Bronchial epithelial cell (primary cell): ENCODE data around the gene WDR64. TPM values are rescaled to one million over a fixed set of nuclear protein-coding genes. Genes with fewer than 3 reads are reported as not detected.

Experiments used
- DNase-seq: peaks from one replicate; pipeline ENCODE4 v3.0.0-alpha.2; 2010; ENCODE audit warnings: low read depth
- FAIRE-seq: peaks from 2 replicates; lab custom pipeline; 2011; peaks lifted over from hg19 to GRCh38; lab: Jason Lieb, UNC
- H3K27me3 ChIP-seq: 2 replicates; pipeline ENCODE4 v1.5.1; 2011; ENCODE audit warnings: low read length; ENCODE audit not compliant: control insufficient read depth, insufficient read depth
- H3K36me3 ChIP-seq: 2 replicates; pipeline ENCODE4 v1.5.1; 2011; ENCODE audit warnings: low read length; ENCODE audit not compliant: control insufficient read depth, insufficient read depth
- H3K4me3 ChIP-seq: 2 replicates; pipeline ENCODE4 v1.5.1; 2011; ENCODE audit warnings: mild to moderate bottlenecking, low read depth, low read length, control low read depth
- total RNA-seq: library from RNA; depleted of rRNA; stranded (reverse); fragments of >200 nt; gene quantifications from 2 replicates; pipeline ENCODE4 v1.2.1, GENCODE V29; 2014
- TF ChIP-seq, protein P1 (sequence below): IDR thresholded peaks from 2 replicates; pipeline ENCODE4 v1.5.1; 2011; ENCODE audit warnings: mild to moderate bottlenecking, moderate library complexity, low read length, control low read depth, inconsistent platforms; ENCODE audit not compliant: insufficient read depth, severe bottlenecking

WDR64 gene
- total RNA-seq, 1 donor from 2014 or later: not detected

DNA sequence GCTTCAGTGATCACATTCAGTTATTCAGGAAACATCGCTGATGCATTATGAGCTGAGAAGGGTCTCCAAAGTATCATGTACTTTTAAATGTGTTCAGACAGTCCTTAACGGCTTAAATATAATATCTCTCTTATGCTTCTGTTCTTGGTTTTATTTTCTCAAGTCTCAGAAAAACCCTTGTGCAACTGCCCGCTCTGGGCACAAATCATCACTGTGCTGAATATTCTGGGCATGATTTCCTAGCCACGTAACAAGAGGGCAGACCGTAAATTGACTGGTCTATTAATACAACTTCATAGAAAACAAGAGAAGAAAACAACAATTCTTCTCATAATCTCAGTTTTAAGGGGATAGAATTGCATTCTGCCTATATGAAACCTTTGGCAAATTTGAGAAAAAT lies 99.4 kb downstream of the WDR64 start:
- DNase-seq (no peak), FAIRE-seq (no peak)
- no peak overlapping the region for H3K4me3 ChIP-seq
- TF ChIP-seq, protein P1, sequence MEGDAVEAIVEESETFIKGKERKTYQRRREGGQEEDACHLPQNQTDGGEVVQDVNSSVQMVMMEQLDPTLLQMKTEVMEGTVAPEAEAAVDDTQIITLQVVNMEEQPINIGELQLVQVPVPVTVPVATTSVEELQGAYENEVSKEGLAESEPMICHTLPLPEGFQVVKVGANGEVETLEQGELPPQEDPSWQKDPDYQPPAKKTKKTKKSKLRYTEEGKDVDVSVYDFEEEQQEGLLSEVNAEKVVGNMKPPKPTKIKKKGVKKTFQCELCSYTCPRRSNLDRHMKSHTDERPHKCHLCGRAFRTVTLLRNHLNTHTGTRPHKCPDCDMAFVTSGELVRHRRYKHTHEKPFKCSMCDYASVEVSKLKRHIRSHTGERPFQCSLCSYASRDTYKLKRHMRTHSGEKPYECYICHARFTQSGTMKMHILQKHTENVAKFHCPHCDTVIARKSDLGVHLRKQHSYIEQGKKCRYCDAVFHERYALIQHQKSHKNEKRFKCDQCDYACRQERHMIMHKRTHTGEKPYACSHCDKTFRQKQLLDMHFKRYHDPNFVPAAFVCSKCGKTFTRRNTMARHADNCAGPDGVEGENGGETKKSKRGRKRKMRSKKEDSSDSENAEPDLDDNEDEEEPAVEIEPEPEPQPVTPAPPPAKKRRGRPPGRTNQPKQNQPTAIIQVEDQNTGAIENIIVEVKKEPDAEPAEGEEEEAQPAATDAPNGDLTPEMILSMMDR: no peak
- H3K36me3 ChIP-seq: no peaks in the 10 kb centered on the region
- no peaks in the 10 kb centered on the region for H3K27me3 ChIP-seq

DNA sequence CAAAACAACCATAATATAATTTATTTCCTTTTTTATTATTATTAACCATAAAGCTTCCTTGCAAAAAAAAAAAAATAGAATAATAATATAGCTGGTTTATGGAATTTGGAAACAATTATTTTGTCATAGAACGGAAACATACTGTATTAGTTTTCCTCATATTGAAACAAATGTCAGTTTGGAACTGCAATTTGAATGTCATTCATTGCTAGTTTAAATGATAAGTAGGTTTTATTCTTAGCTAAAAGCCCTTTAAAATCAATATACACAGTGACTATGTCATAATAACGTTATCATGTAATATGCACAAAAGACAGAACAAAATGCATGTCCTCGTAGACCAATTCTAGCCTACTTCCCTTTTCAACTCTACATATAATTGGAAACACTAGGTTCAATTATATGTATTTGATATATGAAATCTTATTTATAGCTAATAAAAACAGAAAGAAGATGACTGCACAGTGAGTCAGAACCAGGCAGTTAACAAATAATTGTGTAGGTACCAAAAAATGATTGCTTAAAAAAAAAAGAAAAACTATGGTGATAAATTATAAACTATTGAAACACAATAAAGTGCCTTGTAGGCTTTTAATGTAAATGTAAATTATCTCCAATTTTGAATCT lies 110.7 kb downstream of the WDR64 start:
- Histone ChIP-seq H3K4me3 (no peak overlapping the region), H3K36me3 (no peaks in the 10 kb centered on the region), H3K27me3 (no peaks in the 10 kb centered on the region)
- FAIRE-seq: no peak
- TF ChIP-seq, protein P1: no peak
- DNase-seq: no peak

DNA sequence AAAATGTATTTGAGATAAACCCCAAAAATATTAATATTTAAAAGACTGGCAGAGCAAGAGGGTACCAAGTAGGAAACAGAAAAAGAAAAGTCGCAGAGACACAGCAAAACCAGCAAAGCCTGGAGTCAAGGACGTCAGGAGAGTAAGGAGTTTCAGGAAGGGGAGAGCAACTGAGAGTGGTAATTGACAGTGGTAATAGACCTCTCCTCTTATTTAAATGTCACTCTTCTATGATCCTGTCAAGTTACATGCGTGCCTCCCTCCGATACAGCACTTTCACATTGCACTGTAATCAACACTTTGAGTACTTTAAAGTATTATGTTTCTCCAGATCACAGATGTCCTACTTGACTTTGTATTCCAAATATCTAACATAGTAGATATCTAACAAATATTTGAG lies 113.3 kb downstream of the WDR64 start:
- Histone ChIP-seq H3K27me3 (no peaks in the 10 kb centered on the region), H3K4me3 (no peak overlapping the region), H3K36me3 (no peaks in the 10 kb centered on the region)
- DNase-seq (no peak), FAIRE-seq (no peak)
- TF ChIP-seq, protein P1: no peak

DNA sequence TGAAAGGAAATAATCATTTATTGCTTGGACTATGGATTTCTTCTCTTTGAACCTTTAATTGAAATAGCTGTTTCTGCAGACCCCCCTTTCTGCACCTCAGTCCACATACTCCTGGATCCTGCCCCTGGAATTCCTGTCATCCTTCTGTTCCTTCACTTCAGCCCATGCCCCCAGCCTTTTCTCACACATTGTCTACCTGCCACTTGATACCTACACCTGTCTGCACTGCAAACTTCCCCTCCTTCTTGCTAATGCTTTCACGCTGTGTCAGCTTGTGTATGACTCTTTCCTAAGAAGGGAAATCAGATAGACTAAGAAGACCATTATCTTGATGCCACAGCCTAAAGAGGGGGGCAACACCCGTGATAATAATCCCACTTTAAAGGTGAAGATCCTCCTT lies 115.7 kb downstream of the WDR64 start:
- H3K27me3 ChIP-seq: no peaks in the 10 kb centered on the region
- no peak for DNase-seq
- no peak for FAIRE-seq
- TF ChIP-seq, protein P1: no peak
- no peaks in the 10 kb centered on the region for H3K36me3 ChIP-seq
- no peak overlapping the region for H3K4me3 ChIP-seq

DNA sequence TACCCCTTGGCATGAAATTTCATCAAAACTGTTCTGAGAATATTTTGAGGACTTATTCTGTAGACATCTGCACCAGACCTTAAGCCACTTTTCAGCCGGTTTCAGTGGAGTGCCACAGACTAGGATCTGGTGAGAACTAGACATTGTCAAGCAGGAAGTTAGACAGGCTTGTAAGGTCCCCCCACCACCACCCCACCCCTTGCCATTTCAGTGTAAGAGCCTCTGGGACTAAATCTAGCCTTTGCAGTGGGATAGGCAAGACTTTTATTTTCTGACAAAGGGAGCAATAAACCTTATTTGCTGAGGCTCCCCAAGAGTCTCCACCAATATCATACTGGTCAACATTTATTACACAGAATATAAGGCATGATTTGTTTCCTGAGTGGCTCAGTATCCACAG lies 118.0 kb downstream of the WDR64 start:
- Histone ChIP-seq H3K27me3 (no peaks in the 10 kb centered on the region), H3K36me3 (no peaks in the 10 kb centered on the region), H3K4me3 (no peak overlapping the region)
- DNase-seq (no peak), FAIRE-seq (no peak)
- TF ChIP-seq, protein P1: no peak

DNA sequence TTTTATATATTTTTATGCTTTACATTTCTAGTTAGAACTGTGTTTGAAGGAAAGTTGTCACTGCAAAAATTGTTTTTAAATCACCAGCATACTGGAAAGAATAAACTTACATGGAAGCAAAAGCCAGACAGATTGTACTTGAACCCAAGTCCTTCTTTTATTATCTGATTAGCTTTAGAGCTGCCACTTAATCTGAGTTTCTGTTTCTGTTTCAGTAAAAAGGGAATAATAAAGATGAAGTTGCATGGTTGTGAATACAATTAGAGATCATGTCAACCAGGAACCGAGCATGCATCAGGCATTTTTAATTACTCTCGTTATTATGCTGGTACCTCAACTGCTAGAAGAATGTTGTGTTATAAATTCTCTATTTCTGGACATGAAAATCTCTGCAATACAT lies 119.0 kb downstream of the WDR64 start:
- Histone ChIP-seq H3K36me3 (no peaks in the 10 kb centered on the region), H3K27me3 (no peaks in the 10 kb centered on the region), H3K4me3 (no peak overlapping the region)
- TF ChIP-seq, protein P1: no peak
- FAIRE-seq: no peak
- no peak for DNase-seq
